ENCODE measurements around the gene LEKR1. TPM values are rescaled to one million over a fixed set of nuclear protein-coding genes. Genes with fewer than 3 reads are reported as not detected.

The LEKR1 gene
- total RNA-seq, 5 donors from 2014 or later (not counting 1 experiment from before 2014, with no cell fraction given), result 1.2 to 3.6 (median 2.8) TPM

DNA sequence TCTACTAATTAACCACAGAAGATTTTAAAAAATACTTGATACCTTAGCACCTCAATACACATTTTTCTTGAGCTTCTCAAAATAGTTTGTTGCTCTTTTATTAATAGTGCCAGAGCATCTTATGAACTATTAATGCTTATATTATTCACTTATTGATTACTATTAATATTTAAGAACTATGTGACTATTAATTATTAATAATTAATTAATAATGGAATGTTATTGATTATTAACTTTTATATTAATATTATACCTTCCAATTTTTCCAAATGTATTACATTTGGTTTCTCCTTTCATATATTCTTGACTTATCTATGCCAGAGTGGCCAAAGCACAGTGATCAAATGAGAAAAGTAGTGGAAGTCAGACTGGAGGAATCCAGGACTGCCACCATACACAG is 195.5 kb downstream of the LEKR1 start:
- Mint-ChIP-seq H3K36me3 (no peaks in the 10 kb centered on the region), H3K27me3 (peaks cover 2 to 7% of the 10 kb centered on the region in 2 donors)
- H3K36me3 ChIP-seq (ENCODE audit: control insufficient read depth in 2 of 2, extremely low read depth in 1 of 2, insufficient read depth in 1 of 2, low read length in 1 of 2), result no peaks in the 10 kb centered on the region

DNA sequence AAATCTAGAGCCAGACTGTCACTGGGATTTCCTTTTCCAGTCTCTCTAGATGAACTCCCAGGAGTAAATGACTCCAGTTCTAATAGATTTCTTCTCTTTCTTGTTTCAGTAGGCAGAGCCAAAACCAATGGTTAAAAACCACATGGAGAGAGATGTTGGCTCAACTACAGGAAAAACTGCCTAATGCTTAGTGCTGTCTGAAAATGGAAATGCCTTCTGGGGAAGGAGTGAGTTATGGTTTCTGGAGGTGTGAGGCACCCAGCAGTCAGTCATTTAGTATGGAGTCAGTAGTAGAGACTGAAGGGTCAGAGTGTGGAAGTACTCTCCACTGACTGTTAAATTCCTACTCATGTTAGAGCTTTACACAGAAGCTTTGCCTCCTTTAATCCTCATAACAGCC is 197.1 kb downstream of the LEKR1 start:
- Mint-ChIP-seq H3K4me1 (peaks cover 0 to 7% (median 2%) of the 10 kb centered on the region in 3 donors), H3K27ac (no peak overlapping the region), H3K36me3 (no peaks in the 10 kb centered on the region), H3K27me3 (peaks cover 5 to 7% of the 10 kb centered on the region in 2 donors), H3K9me3 (no peaks in the 10 kb centered on the region), H3K4me3 (no peak overlapping the region)
- no peaks in the 10 kb centered on the region for H3K36me3 ChIP-seq (ENCODE audit: control insufficient read depth in 2 of 2, extremely low read depth in 1 of 2, insufficient read depth in 1 of 2, low read length in 1 of 2)
- H3K27me3 ChIP-seq (replicated peaks in 1 of 2; ENCODE audit: control insufficient read depth in 2 of 2, extremely low read depth in 1 of 2, insufficient read depth in 2 of 2, low read length in 1 of 2), result no peaks in the 10 kb centered on the region
- no peaks in the 10 kb centered on the region for H3K4me1 ChIP-seq (ENCODE audit: control insufficient read depth in 1 of 2, extremely low read depth in 1 of 2, insufficient read depth in 2 of 2, low read length in 2 of 2)
- ChIA-PET POLR2A (no interaction called here), CTCF (no interaction called here)
- H3K27ac ChIP-seq (ENCODE audit: low read length), result no peak overlapping the region
- no peak for DNase-seq
- ATAC-seq (replicated peaks in 1 of 4), result no peak
- no peaks in the 10 kb centered on the region for H3K9me3 ChIP-seq
- no peak overlapping the region for H3K4me3 ChIP-seq (ENCODE audit: control insufficient read depth in 1 of 2, extremely low read depth in 1 of 2, low read length in 1 of 2)

More for the DNA sequence above, 195.5 kb downstream of the LEKR1 start:
- Mint-ChIP-seq H3K9me3 (no peaks in the 10 kb centered on the region), H3K4me1 (peaks cover 0 to 4% (median 0%) of the 10 kb centered on the region in 3 donors), H3K27ac (no peak overlapping the region), H3K4me3 (no peak overlapping the region)
- Histone ChIP-seq H3K27ac (ENCODE audit: low read length) (no peak overlapping the region), H3K4me3 (ENCODE audit: control insufficient read depth in 1 of 2, extremely low read depth in 1 of 2, low read length in 1 of 2) (no peak overlapping the region), H3K9me3 (no peaks in the 10 kb centered on the region), H3K27me3 (replicated peaks in 1 of 2; ENCODE audit: control insufficient read depth in 2 of 2, extremely low read depth in 1 of 2, insufficient read depth in 2 of 2, low read length in 1 of 2) (no peaks in the 10 kb centered on the region), H3K4me1 (ENCODE audit: control insufficient read depth in 1 of 2, extremely low read depth in 1 of 2, insufficient read depth in 2 of 2, low read length in 2 of 2) (no peaks in the 10 kb centered on the region)
- ATAC-seq (replicated peaks in 1 of 4) (no peak), DNase-seq (no peak)
- POLR2A ChIA-PET, result no interaction called here
- CTCF ChIA-PET, result no interaction called here

DNA sequence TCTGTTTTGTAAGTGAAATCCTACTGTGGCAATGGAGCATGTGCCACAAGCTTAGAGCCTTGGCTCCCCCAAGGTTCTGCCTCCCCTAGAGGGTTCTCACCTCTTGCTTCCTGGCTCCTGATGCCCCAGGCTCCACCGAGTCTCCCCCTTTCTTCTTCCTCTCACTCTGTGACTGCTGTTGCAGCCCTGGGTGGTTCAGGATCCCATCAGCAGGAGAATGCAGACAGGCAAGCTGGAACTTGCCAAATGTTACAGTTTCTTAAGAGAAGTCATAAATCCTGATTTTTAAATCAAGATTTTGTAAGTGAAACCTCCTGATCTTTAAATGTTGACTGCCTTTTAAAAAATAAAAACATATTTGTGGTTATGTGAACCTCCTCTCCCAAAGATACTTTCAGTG is 199.9 kb downstream of the LEKR1 start:
- ATAC-seq (replicated peaks in 1 of 4) (no peak), DNase-seq (no peak)
- Histone ChIP-seq H3K36me3 (ENCODE audit: control insufficient read depth in 2 of 2, extremely low read depth in 1 of 2, insufficient read depth in 1 of 2, low read length in 1 of 2) (no peaks in the 10 kb centered on the region), H3K4me1 (ENCODE audit: control insufficient read depth in 1 of 2, extremely low read depth in 1 of 2, insufficient read depth in 2 of 2, low read length in 2 of 2) (no peaks in the 10 kb centered on the region), H3K27me3 (replicated peaks in 1 of 2; ENCODE audit: control insufficient read depth in 2 of 2, extremely low read depth in 1 of 2, insufficient read depth in 2 of 2, low read length in 1 of 2) (no peaks in the 10 kb centered on the region), H3K4me3 (ENCODE audit: control insufficient read depth in 1 of 2, extremely low read depth in 1 of 2, low read length in 1 of 2) (no peak overlapping the region), H3K27ac (ENCODE audit: low read length) (no peak overlapping the region), H3K9me3 (no peaks in the 10 kb centered on the region)
- Mint-ChIP-seq H3K27me3 (peaks cover 12% of the 10 kb centered on the region in 2 donors), H3K36me3 (no peaks in the 10 kb centered on the region), H3K4me1 (peaks cover 0 to 10% (median 2%) of the 10 kb centered on the region in 3 donors), H3K27ac (no peak overlapping the region), H3K9me3 (no peaks in the 10 kb centered on the region), H3K4me3 (no peak overlapping the region)
- 100% methylated on average over 1 of the region's 1 CpG for WGBS (ENCODE audit: insufficient coverage)
- CTCF ChIA-PET, result no interaction called here
- POLR2A ChIA-PET, result interaction anchor here in 1 of 2 donors (0.7 kb wide), 1 partner anchor 31 kb away, joined by 3 read pairs; no protein-coding TSS in a partner anchor

DNA sequence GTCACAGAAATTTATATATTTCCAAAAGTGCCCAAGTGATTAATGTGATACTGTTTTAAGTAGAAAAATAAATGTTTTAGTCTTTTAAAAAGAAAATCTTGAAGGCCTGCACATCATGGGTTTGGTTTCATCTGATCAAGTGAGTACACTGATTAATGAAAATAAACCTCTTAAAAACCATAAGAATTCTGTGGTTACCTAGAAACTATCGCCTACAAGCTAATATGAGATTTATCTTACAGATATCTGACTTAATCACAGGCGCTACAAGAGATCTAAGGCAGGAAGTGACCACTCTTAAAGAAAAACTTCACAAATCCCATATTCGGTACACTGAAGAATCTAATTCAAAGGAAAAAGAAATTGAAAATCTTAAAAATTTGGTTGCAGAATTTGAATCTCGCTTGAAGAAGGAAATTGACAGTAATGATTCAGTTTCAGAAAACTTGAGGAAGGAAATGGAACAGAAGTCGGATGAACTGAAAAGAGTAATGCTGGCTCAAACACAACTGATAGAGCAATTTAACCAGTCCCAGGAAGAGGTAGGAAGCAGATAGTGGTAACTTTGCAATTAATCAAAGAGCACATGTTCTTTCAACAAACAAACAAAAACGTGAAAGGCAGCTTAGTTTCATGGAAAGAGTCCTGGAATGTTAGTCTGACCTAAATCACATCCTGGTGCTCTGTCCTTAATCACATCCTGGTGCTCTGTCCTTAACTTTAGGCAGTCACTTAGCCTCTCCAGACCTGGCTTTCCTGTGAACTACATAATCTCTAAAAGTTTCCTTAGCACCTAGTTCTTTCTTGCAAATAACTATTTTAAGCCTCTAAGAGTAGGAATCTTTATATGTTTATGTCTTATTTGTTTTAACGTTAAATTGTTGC is 201.9 kb downstream of the LEKR1 start:
- Histone ChIP-seq H3K27ac (ENCODE audit: low read length) (no peak overlapping the region), H3K9me3 (no peaks in the 10 kb centered on the region), H3K4me3 (ENCODE audit: control insufficient read depth in 1 of 2, extremely low read depth in 1 of 2, low read length in 1 of 2) (no peak overlapping the region), H3K4me1 (ENCODE audit: control insufficient read depth in 1 of 2, extremely low read depth in 1 of 2, insufficient read depth in 2 of 2, low read length in 2 of 2) (no peaks in the 10 kb centered on the region), H3K27me3 (replicated peaks in 1 of 2; ENCODE audit: control insufficient read depth in 2 of 2, extremely low read depth in 1 of 2, insufficient read depth in 2 of 2, low read length in 1 of 2) (no peaks in the 10 kb centered on the region), H3K36me3 (ENCODE audit: control insufficient read depth in 2 of 2, extremely low read depth in 1 of 2, insufficient read depth in 1 of 2, low read length in 1 of 2) (no peaks in the 10 kb centered on the region)
- Mint-ChIP-seq H3K27ac (no peak overlapping the region), H3K4me1 (peaks cover 0 to 6% (median 2%) of the 10 kb centered on the region in 3 donors), H3K27me3 (peaks cover 12 to 16% of the 10 kb centered on the region in 2 donors), H3K4me3 (no peak overlapping the region), H3K9me3 (no peaks in the 10 kb centered on the region), H3K36me3 (no peaks in the 10 kb centered on the region)
- ChIA-PET CTCF (interaction anchor here in 1 of 2 donors (0.6 kb wide), 1 partner anchor 1326 kb away, joined by 4 read pairs; no protein-coding TSS in a partner anchor), POLR2A (interaction anchor here in 1 of 2 donors (0.6 kb wide), 1 partner anchor 113 kb away, joined by 3 read pairs; no protein-coding TSS in a partner anchor)
- no peak for ATAC-seq (replicated peaks in 1 of 4)
- 34% methylated on average over 2 of the region's 7 CpGs for WGBS (ENCODE audit: insufficient coverage)
- no peak for DNase-seq

DNA sequence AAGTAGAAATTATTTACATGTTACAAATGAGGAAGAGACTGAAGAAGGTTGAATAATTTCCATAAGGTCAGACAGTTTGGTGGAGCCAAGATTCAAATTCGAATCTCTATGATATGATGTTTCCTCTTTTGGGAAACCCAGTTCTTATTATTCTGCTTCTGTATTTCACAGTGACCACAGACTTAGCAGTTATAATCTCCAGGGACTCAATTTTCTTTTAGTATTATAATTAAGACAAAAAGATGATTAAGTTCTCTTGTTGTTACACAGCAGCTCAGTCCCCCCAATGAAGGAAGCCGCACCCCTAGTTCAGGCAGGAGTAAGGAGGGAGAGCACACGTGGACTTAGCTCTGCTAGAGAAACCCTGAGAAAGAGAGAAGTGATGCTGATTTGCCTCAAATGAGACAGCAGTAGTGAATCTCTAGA is 203.2 kb downstream of the LEKR1 start:
- Histone ChIP-seq H3K27me3 (replicated peaks in 1 of 2; ENCODE audit: control insufficient read depth in 2 of 2, extremely low read depth in 1 of 2, insufficient read depth in 2 of 2, low read length in 1 of 2) (no peaks in the 10 kb centered on the region), H3K4me1 (ENCODE audit: control insufficient read depth in 1 of 2, extremely low read depth in 1 of 2, insufficient read depth in 2 of 2, low read length in 2 of 2) (no peaks in the 10 kb centered on the region), H3K9me3 (no peaks in the 10 kb centered on the region), H3K36me3 (ENCODE audit: control insufficient read depth in 2 of 2, extremely low read depth in 1 of 2, insufficient read depth in 1 of 2, low read length in 1 of 2) (no peaks in the 10 kb centered on the region), H3K4me3 (ENCODE audit: control insufficient read depth in 1 of 2, extremely low read depth in 1 of 2, low read length in 1 of 2) (no peak overlapping the region), H3K27ac (ENCODE audit: low read length) (no peak overlapping the region)
- H3K4me1 Mint-ChIP-seq, result peaks cover 0 to 6% (median 2%) of the 10 kb centered on the region in 3 donors
- ChIA-PET POLR2A (interaction anchor here in 1 of 2 donors (0.5 kb wide), 1 partner anchor 981 kb away, joined by 4 read pairs; no protein-coding TSS in a partner anchor), CTCF (no interaction called here)
- H3K9me3 Mint-ChIP-seq, result no peaks in the 10 kb centered on the region
- no peak for ATAC-seq (replicated peaks in 1 of 4)
- no peak overlapping the region for H3K27ac Mint-ChIP-seq
- WGBS (ENCODE audit: insufficient coverage), result 100% methylated on average over 1 of the region's 3 CpGs
- no peaks in the 10 kb centered on the region for H3K36me3 Mint-ChIP-seq
- H3K27me3 Mint-ChIP-seq, result peaks cover 11 to 18% of the 10 kb centered on the region in 2 donors
- no peak for DNase-seq
- no peak overlapping the region for H3K4me3 Mint-ChIP-seq

DNA sequence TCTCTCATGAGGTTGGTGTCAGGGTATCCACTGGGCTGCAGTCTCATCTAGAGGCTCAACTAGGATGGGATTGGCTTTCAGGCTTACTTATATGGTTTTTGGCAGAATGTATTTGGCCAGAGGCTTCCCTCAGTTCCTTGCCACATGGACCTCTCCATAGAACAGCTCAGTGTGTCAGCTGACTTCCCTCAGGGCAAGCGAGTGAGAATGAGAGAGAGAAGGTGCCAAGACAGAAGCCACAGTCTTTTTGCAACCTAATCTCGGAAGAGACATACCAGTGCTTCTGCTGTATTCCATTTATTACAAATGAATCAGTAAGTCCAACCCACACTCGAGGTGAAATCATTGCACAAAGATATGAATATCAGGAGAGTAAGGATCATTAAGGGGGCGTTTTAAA is 204.6 kb downstream of the LEKR1 start:
- H3K4me1 ChIP-seq (ENCODE audit: control insufficient read depth in 1 of 2, extremely low read depth in 1 of 2, insufficient read depth in 2 of 2, low read length in 2 of 2), result no peaks in the 10 kb centered on the region
- no peaks in the 10 kb centered on the region for H3K36me3 Mint-ChIP-seq
- H3K4me1 Mint-ChIP-seq, result peaks cover 0 to 6% (median 2%) of the 10 kb centered on the region in 3 donors
- CTCF ChIA-PET, result no interaction called here
- no peak overlapping the region for H3K4me3 Mint-ChIP-seq
- POLR2A ChIA-PET, result no interaction called here
- no peaks in the 10 kb centered on the region for H3K9me3 Mint-ChIP-seq
- ATAC-seq (replicated peaks in 1 of 4) (no peak), DNase-seq (no peak)
- 60% methylated on average over 1 of the region's 4 CpGs for WGBS (ENCODE audit: insufficient coverage)
- H3K9me3 ChIP-seq, result no peaks in the 10 kb centered on the region
- H3K27ac ChIP-seq (ENCODE audit: low read length), result no peak overlapping the region
- H3K36me3 ChIP-seq (ENCODE audit: control insufficient read depth in 2 of 2, extremely low read depth in 1 of 2, insufficient read depth in 1 of 2, low read length in 1 of 2), result no peaks in the 10 kb centered on the region
- no peak overlapping the region for H3K27ac Mint-ChIP-seq
- H3K27me3 Mint-ChIP-seq, result peaks cover 11 to 18% of the 10 kb centered on the region in 2 donors
- no peak overlapping the region for H3K4me3 ChIP-seq (ENCODE audit: control insufficient read depth in 1 of 2, extremely low read depth in 1 of 2, low read length in 1 of 2)
- no peaks in the 10 kb centered on the region for H3K27me3 ChIP-seq (replicated peaks in 1 of 2; ENCODE audit: control insufficient read depth in 2 of 2, extremely low read depth in 1 of 2, insufficient read depth in 2 of 2, low read length in 1 of 2)
